GM19351 (cell line): ENCODE measurements around the gene SPON1.
"Not testable (repeated sequence)": the region's sequence is repeated elsewhere in the genome, so short reads cannot be mapped to it uniquely, and the experiment has no call there.

Experiments
- ATAC-seq: cut with Tn5 transposase; IDR thresholded peaks from one replicate; pipeline ENCODE4 v1.9.1; 2021; ENCODE audit warnings: mild to moderate bottlenecking, moderate library complexity; ENCODE audit not compliant: unreplicated experiment

The SPON1 gene

GRCh38 chr11:14173679-14174078, 211.2 kb downstream of the SPON1 start:
- ATAC-seq: not testable (repeated sequence)

DNA sequence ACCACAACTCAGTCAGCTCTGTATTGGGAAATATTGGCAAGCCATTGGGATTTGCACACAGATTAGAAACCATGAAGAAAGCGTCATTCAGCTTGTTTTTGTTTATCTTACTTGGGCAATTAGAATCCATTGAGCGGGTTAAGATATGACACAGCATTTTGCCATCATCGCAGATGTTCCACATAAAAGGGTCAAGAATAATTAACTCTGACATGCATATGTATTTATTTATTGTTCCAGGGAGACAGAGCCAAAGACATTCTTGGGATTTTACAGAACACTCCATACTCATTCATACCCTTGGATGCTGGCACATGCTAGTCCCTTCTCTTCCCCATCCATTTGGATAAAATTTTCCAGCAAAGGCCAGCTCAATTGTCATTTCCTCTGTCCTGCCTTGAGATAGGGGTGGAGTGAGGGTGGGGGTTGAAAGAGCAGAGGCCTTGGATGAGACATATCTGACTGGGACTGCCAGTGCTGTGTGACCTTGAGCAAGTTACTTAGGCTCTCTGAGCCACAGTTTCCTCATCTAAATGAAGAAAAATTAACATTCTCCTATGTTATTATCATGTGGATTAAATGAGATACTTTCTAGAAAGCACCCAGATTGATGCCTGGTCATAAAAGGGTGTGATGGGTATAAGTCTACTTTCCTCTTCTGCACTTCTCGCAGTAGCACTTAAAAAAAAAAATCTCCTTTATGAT, 216.7 kb downstream of the SPON1 start:
- no peak for ATAC-seq

DNA sequence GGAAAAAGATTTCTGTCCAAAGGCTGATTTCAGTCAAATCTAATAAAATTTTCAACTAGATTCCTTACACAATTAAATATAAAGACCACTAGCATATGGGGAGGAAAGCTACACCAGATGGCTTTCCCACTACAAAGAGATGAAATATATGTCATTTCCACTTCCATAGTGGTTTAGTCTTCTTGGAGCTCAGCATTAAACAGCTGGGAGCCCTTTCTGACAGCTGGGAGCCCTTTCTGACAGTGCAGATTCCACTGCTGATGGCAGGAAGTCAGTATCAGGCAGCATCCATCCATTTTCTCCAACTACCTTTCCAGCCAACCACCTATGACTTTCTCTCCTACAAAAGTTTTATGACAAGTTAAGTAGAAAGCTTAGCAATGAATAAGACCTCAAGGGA, 218.6 kb downstream of the SPON1 start:
- ATAC-seq: no peak

GRCh38 chr11:14182833-14183364, 220.4 kb downstream of the SPON1 start:
- ATAC-seq: no peak

DNA sequence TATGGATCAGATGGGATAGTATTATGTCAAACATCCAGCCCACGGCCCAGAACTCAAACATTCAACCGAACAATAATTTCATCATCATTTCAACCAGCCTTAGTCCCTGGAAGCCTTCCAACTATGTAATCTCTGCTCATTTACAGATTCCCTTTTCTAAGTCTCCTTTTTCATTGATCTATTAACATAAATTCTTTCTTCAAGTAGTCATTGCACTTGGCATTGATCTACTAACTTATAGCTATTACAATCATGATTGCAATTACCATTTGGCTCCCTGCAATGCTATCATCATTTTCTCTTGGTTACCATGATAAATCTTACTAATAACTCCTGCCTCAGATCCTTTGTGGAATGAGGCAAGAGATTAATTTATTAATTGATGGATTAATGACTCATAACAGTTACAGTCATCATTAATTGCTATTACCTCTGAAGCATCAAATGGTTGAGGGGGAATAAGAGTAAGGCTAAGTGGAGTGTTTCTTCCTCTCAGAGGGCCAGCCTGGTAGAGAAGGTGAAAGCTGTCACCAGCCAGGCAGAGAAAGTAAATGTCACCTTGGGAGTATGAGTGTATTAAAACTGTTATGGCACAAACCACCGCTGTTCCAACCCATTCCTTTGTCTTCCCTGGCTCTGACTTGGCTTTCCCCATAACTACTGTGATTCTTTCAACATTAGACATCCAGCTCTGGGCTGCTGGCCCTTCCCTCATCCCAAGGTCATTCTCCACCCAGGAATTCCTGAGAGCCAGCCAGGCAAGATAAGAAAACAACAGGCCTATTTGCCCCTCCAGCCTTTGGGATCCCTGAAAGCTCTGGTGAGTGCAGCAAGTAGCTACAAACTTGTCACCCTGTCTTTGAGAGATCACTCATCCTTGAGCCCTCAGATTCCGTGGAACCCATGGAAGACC, 221.8 kb downstream of the SPON1 start:
- ATAC-seq: no peak

- ATAC-seq: no peak
Observed at GRCh38 chr11:14185461-14185860, 222.9 kb downstream of the SPON1 start.

- no peak for ATAC-seq
Observed at GRCh38 chr11:14186046-14186775, 223.7 kb downstream of the SPON1 start.

DNA sequence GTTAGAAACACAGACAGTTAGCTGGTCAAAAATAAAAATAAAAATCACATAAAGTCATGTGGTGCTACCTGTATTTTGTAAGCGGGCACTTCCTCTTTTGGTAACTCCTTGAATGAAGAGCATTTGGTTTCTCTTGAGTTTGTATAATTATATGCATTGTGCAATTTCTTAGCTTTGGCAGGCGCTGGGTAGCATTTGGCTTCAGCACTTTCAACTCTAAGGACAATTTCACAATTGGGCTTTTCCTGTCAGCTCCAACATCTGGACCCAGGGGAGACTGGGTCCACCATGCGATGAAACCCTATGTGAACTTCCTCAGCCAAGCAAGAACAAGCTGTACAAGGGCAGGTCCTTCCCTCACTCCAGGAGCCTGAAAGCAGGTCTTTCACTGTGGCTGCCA, 227.4 kb downstream of the SPON1 start:
- peak; percentile 64 for ATAC-seq

- no peak for ATAC-seq
Observed at GRCh38 chr11:14190992-14191778, 228.7 kb downstream of the SPON1 start.

- no peak for ATAC-seq
Observed at GRCh38 chr11:14193644-14194043, 231.1 kb downstream of the SPON1 start.

DNA sequence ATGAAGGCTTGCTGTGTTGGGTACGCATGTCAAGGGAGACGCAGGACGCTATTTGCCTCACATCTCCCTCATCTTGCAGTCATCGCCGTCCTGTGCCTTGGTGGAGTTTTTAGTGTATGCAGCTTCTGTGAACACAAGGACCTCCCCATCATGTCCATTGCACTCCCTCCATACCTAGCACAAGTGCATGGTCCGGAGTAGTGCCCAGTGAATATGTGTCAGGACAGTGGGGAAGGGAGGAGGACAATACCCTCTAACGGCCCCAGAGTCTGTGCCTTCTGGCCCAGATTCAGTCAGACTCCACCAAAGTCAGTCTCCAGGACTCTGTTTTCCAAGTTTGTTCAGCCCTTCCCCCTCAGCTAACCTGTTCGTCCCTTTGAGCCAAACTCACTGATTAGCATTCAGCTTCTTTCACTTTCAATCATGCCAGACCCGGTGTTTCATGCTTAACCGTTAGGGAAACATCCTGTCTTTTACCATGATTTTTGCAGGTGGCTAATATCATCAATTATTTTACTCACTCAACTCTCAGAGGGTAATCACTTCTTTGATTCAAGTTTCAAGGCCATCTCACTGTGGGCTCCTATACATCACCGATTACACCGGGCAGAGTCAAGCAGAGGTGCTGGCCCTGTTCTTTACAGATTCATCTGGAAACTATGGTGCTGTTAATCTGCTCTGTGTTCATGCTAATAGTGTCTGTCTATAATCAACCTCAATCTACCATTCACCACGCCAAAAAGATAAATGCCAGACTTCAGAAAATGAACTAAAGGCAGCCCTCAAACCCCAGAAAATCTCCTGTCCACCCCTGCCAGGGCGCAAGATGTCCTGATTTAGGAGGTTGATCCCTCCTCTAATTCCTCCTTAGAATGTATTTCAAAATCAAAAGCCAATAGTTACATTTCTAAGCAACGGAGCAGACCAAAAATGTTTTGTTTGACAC, 240.0 kb downstream of the SPON1 start:
- peak; percentile 86 for ATAC-seq

- no peak for ATAC-seq
Observed at GRCh38 chr11:14203321-14203720, 240.8 kb downstream of the SPON1 start.

DNA sequence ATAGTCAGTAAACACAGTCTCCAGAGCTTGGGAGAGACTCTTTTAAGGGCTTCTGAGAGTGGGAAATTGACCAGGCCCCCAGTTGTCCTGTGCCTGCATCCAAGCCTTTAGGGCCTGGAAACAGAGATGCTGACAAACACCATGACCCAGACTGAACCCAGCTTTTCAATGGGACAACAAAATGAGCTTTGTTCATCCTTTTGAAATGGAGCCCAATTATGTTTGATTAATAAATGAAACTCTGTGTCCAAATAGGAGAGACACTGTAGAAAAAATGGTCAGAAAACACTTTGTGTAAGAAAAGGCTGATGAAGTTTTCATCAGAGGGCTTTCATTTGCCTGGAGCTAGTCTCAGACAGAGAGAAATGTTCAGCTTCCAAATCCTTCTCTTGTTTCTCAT, 250.5 kb downstream of the SPON1 start:
- ATAC-seq: no peak

GRCh38 chr11:14218728-14219127, 256.2 kb downstream of the SPON1 start:
- ATAC-seq: no peak

GRCh38 chr11:14223636-14224288, 261.2 kb downstream of the SPON1 start:
- no peak for ATAC-seq

- no peak for ATAC-seq
Observed at GRCh38 chr11:14224395-14224794, 261.9 kb downstream of the SPON1 start.

- no peak for ATAC-seq
Observed at GRCh38 chr11:14225666-14226065, 263.1 kb downstream of the SPON1 start.

DNA sequence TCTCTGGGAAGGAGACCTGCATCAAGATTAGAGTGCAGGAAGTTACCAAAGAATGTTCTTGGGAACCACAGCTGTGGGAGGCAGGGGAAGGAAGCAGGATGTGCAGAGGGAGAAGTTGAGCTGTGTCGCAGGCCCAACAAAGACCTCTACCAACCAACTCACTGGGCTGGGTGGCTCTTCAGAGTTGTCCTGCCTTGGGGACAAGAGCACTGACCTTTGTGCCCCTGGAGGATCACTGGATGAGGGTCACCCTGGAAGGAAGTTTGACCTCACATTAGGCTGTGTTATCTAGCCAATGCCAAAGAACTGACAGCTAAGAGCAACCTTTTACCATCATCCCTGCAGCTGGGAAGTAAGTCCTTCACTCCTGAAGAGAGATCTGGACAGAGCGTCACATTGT, 265.8 kb downstream of the SPON1 start:
- no peak for ATAC-seq

GRCh38 chr11:14229472-14229871, 266.9 kb downstream of the SPON1 start:
- ATAC-seq: no peak
